H9 (cell line): ENCODE measurements around the gene NEURL2. TPM values are rescaled to one million over a fixed set of nuclear protein-coding genes. Genes with fewer than 3 reads are reported as not detected.
A peak's percentile ranks its signal among the peaks of the same experiment; 100 is the strongest.

Source experiments
- DNase-seq: peaks from one replicate; pipeline ENCODE4 v3.0.0-alpha.2; 2017
- H2AFZ ChIP-seq: one replicate; pipeline ENCODE4 v1.6.1; 2013; ENCODE audit warnings: mild to moderate bottlenecking, low read length, control low read depth, moderate library complexity
- H2AK5ac ChIP-seq: 2 replicates; pipeline ENCODE4 v1.6.1; 2013; ENCODE audit warnings: low read length, control low read depth, mixed read lengths; ENCODE audit not compliant: insufficient read length
- H2BK120ac ChIP-seq: one replicate; pipeline ENCODE4 v1.6.1; 2013; ENCODE audit warnings: low read depth, mild to moderate bottlenecking, low read length, control low read depth, inconsistent platforms; ENCODE audit not compliant: poor library complexity, severe bottlenecking
- H2BK12ac ChIP-seq: 2 replicates; pipeline ENCODE4 v1.6.1; 2013; ENCODE audit warnings: low read length, control low read depth, mixed read lengths, low read depth; ENCODE audit not compliant: insufficient read length
- H2BK15ac ChIP-seq: 2 replicates; pipeline ENCODE4 v1.6.1; 2013; ENCODE audit warnings: low read depth, low read length, control low read depth
- H2BK20ac ChIP-seq: one replicate; pipeline ENCODE4 v1.6.1; 2013; ENCODE audit warnings: low read depth, mild to moderate bottlenecking, low read length, control low read depth, inconsistent platforms; ENCODE audit not compliant: poor library complexity, severe bottlenecking
- H2BK5ac ChIP-seq: 2 replicates; pipeline ENCODE4 v1.6.1; 2013; ENCODE audit warnings: low read length, control low read depth, mixed read lengths; ENCODE audit not compliant: insufficient read length
- H3K14ac ChIP-seq: 2 replicates; pipeline ENCODE4 v1.6.1; 2013; ENCODE audit warnings: low read length, control low read depth; ENCODE audit not compliant: insufficient read depth
- H3K18ac ChIP-seq: 2 replicates; pipeline ENCODE4 v1.6.1; 2013; ENCODE audit warnings: low read depth, mild to moderate bottlenecking, mixed read lengths, low read length, control low read depth; ENCODE audit not compliant: insufficient read length
- H3K23ac ChIP-seq: 2 replicates; pipeline ENCODE4 v1.6.1; 2013; ENCODE audit warnings: low read length, control low read depth, mixed read lengths, low read depth; ENCODE audit not compliant: insufficient read length
- H3K23me2 ChIP-seq: 2 replicates; pipeline ENCODE4 v1.6.1; 2013; ENCODE audit warnings: low read depth, mild to moderate bottlenecking, mixed read lengths, low read length, control low read depth; ENCODE audit not compliant: insufficient read length, poor library complexity, severe bottlenecking
- H3K27ac ChIP-seq: 2 replicates; pipeline ENCODE4 v1.5.1; 2013; ENCODE audit warnings: low read length, control low read depth, mixed read lengths, low read depth; ENCODE audit not compliant: insufficient read length
- H3K27me3 ChIP-seq: 2 replicates; pipeline ENCODE4 v1.6.1; 2013; ENCODE audit warnings: low read length, control low read depth, inconsistent platforms; ENCODE audit not compliant: insufficient read depth
- H3K4ac ChIP-seq: 2 replicates; pipeline ENCODE4 v1.6.1; 2013; ENCODE audit warnings: low read depth, mild to moderate bottlenecking, control low read depth, inconsistent platforms, low read length, moderate library complexity
- H3K4me1 ChIP-seq: 2 replicates; pipeline ENCODE4 v1.6.1; 2013; ENCODE audit warnings: low read length, control low read depth, inconsistent platforms; ENCODE audit not compliant: insufficient read depth
- H3K4me2 ChIP-seq: 2 replicates; pipeline ENCODE4 v1.6.1; 2013; ENCODE audit warnings: low read length, control low read depth, mixed read lengths; ENCODE audit not compliant: insufficient read length, insufficient read depth
- H3K56ac ChIP-seq: 2 replicates; pipeline ENCODE4 v1.6.1; 2013; ENCODE audit warnings: low read depth, mild to moderate bottlenecking, mixed read lengths, low read length, control low read depth; ENCODE audit not compliant: insufficient read length
- H3K79me1 ChIP-seq: 2 replicates; pipeline ENCODE4 v1.6.1; 2013; ENCODE audit warnings: low read depth, mild to moderate bottlenecking, moderate library complexity, low read length, control low read depth, inconsistent platforms; ENCODE audit not compliant: insufficient read depth, poor library complexity, severe bottlenecking
- H3K79me2 ChIP-seq: 2 replicates; pipeline ENCODE4 v1.6.1; 2013; ENCODE audit warnings: low read length, control low read depth, inconsistent platforms; ENCODE audit not compliant: insufficient read depth
- H3K9ac ChIP-seq: 2 replicates; pipeline ENCODE4 v1.6.1; 2013; ENCODE audit warnings: low read length, control low read depth, mixed read lengths; ENCODE audit not compliant: insufficient read length; ENCODE audit errors: extremely low read depth
- H3K9me3 ChIP-seq: one replicate; pipeline ENCODE4 v1.6.1; 2013; ENCODE audit warnings: low read depth, low read length, inconsistent platforms; ENCODE audit not compliant: control insufficient read depth
- H3T11ph ChIP-seq: one replicate; pipeline ENCODE4 v1.6.1; 2013; ENCODE audit warnings: mild to moderate bottlenecking, low read length, control low read depth, inconsistent platforms
- H4K20me1 ChIP-seq: one replicate; pipeline ENCODE4 v1.6.1; 2013; ENCODE audit not compliant: control insufficient read depth, insufficient read length, insufficient read depth
- H4K5ac ChIP-seq: 2 replicates; pipeline ENCODE4 v1.6.1; 2013; ENCODE audit warnings: low read depth, mild to moderate bottlenecking, mixed read lengths, low read length, control low read depth; ENCODE audit not compliant: insufficient read length
- H4K8ac ChIP-seq: replicated peaks from 2 replicates; pipeline ENCODE4 v1.6.1; 2013; ENCODE audit warnings: low read length, control low read depth, mixed read lengths, low read depth; ENCODE audit not compliant: insufficient read length
- H4K91ac ChIP-seq: 2 replicates; pipeline ENCODE4 v1.6.1; 2013; ENCODE audit warnings: low read depth, mild to moderate bottlenecking, moderate library complexity, mixed read lengths, low read length, control low read depth; ENCODE audit not compliant: insufficient read length
- H3K27ac Mint-ChIP-seq, 3 experiments: 2 replicates in 2 of 3; 3 replicates in 1 of 3; pipeline ENCODE4 v1.8.0; 2020 to 2021; ENCODE audit warnings: mixed read lengths in 3 of 3, mild to moderate bottlenecking in 1 of 3, moderate library complexity in 1 of 3
- H3K27me3 Mint-ChIP-seq: 2 replicates; pipeline ENCODE4 v1.8.0; 2021; ENCODE audit warnings: low read depth, mild to moderate bottlenecking, moderate library complexity, mixed read lengths
- H3K36me3 Mint-ChIP-seq, 3 experiments: 2 replicates in 2 of 3; 3 replicates in 1 of 3; pipeline ENCODE4 v1.8.0; 2020 to 2021; ENCODE audit warnings: low read depth in 3 of 3, mixed read lengths in 3 of 3; ENCODE audit not compliant: insufficient read depth in 1 of 3
- H3K4me1 Mint-ChIP-seq, 2 experiments: 2 replicates each; pipeline ENCODE4 v1.8.0; 2020; ENCODE audit warnings: mixed read lengths in 2 of 2
- H3K4me3 Mint-ChIP-seq, 2 experiments: 2 replicates in 1 of 2; 3 replicates in 1 of 2; pipeline ENCODE4 v1.8.0; 2020 to 2021; ENCODE audit warnings: mild to moderate bottlenecking in 2 of 2, mixed read lengths in 2 of 2, moderate library complexity in 1 of 2
- H3K9me3 Mint-ChIP-seq, 2 experiments: 2 replicates in 1 of 2; 3 replicates in 1 of 2; pipeline ENCODE4 v1.8.0; 2020; ENCODE audit warnings: mild to moderate bottlenecking in 2 of 2, mixed read lengths in 2 of 2, moderate library complexity in 1 of 2
- WGBS: extraction: QIAGEN DNeasy Blood & Tissue Kit; methylation state at CpG from one replicate; pipeline ENCODE4 v1.1.7; 2013; ENCODE audit warnings: missing lambda C conversion rate, low lambda C conversion rate, mixed read lengths; ENCODE audit not compliant: insufficient read length; ENCODE audit errors: extremely low coverage; 5-methylcytosine and 5-hydroxymethylcytosine counted together
- total RNA-seq: library from RNA; stranded (reverse); gene quantifications from 2 replicates; pipeline ENCODE4 v1.2.1, GENCODE V29; 2021
- TF ChIP-seq, protein P1 (sequence below): fragments of 200-600 bp; sonication (generic); conservative IDR thresholded peaks from 3 replicates; pipeline ENCODE4 v1.8.0; 2021; ENCODE audit warnings: antibody characterized with exemption, mild to moderate bottlenecking

Gene NEURL2
- total RNA-seq, 1 experiment from 2014 or later, result 5.4 TPM

DNA sequence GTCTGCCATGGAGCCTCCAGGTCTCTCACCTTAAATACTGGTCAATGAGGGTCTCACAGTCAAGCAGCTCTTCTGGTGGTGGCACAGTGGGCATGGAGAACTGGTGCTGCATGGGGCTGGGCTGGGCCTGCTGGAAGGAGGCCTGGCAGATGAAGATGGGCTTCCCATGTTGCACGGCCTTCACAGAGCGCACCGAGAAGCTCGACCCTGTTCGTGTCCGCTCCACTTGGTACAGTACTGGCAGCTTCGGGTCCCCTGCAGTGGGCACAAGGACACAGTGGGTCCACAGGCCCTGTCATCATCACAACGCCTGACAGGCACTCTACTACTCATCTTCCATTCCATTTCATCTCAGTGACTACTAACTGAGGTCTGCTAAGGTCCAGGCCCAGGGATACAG is 42.6 kb downstream of the NEURL2 start:
- Histone ChIP-seq H3K79me2 (no peaks in the 10 kb centered on the region), H2BK20ac (no peak overlapping the region), H3K9ac (no peak overlapping the region), H4K91ac (no peak overlapping the region), H3K23me2 (no peaks in the 10 kb centered on the region), H3K79me1 (no peaks in the 10 kb centered on the region), H2BK120ac (no peak overlapping the region), H3K14ac (no peak overlapping the region), H3K4me1 (0 out of 2 replicates have a peak, but pooled peaks cover 3% of the 10 kb centered on the region), H3K27ac (no peak overlapping the region), H2AFZ (no peak overlapping the region), H3K18ac (no peak overlapping the region), H3K4ac (no peak overlapping the region), H3K56ac (no peak overlapping the region), H3T11ph (no peak overlapping the region), H3K4me2 (no peak overlapping the region), H3K9me3 (no peaks in the 10 kb centered on the region), H4K20me1 (no peaks in the 10 kb centered on the region), H2AK5ac (no peak overlapping the region), H3K27me3 (no peaks in the 10 kb centered on the region), H2BK15ac (no peak overlapping the region), H3K23ac (no peak overlapping the region), H2BK12ac (no peak overlapping the region), H4K8ac (no peak overlapping the region), H4K5ac (no peak overlapping the region), H2BK5ac (no peak overlapping the region)
- H3K9me3 Mint-ChIP-seq, result no peaks in the 10 kb centered on the region
- H3K27me3 Mint-ChIP-seq, result no peaks in the 10 kb centered on the region
- H3K4me3 Mint-ChIP-seq, result no peak overlapping the region
- peaks cover 8 to 48% (median 46%) of the 10 kb centered on the region in 3 experiments for H3K36me3 Mint-ChIP-seq
- H3K27ac Mint-ChIP-seq, result peak overlapping the region in 2 of 3 experiments; percentile 75 to 77; a peak in 3 of 7 replicates
- H3K4me1 Mint-ChIP-seq, result peaks cover 15 to 16% of the 10 kb centered on the region in 2 experiments
- no peak for DNase-seq
- TF ChIP-seq, protein P1, sequence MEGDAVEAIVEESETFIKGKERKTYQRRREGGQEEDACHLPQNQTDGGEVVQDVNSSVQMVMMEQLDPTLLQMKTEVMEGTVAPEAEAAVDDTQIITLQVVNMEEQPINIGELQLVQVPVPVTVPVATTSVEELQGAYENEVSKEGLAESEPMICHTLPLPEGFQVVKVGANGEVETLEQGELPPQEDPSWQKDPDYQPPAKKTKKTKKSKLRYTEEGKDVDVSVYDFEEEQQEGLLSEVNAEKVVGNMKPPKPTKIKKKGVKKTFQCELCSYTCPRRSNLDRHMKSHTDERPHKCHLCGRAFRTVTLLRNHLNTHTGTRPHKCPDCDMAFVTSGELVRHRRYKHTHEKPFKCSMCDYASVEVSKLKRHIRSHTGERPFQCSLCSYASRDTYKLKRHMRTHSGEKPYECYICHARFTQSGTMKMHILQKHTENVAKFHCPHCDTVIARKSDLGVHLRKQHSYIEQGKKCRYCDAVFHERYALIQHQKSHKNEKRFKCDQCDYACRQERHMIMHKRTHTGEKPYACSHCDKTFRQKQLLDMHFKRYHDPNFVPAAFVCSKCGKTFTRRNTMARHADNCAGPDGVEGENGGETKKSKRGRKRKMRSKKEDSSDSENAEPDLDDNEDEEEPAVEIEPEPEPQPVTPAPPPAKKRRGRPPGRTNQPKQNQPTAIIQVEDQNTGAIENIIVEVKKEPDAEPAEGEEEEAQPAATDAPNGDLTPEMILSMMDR, result no peak
- no CpG with 5 or more reads among the region's 8 CpGs for WGBS
